Activated CD8-positive, alpha-beta memory T cell treated with anti-CD3 and anti-CD28 coated beads, Interleukin-2, amount 50 U/mL, for 1 hour (primary cell): Measurements from ENCODE around the gene COPS9.

Experiments used
- DNase-seq: peaks from one replicate; pipeline ENCODE4 v3.0.0-alpha.2; 2020; ENCODE audit errors: extremely low read depth

COPS9 gene

GRCh38 chr2:240147911-240148587, 11.9 kb upstream of the COPS9 start:
- DNase-seq = no peak

- DNase-seq = no peak
Observed at GRCh38 chr2:240147382-240147781, 11.3 kb upstream of the COPS9 start.

GRCh38 chr2:240146627-240147278, 10.6 kb upstream of the COPS9 start:
- DNase-seq = no peak

- DNase-seq = no peak
Observed at GRCh38 chr2:240146141-240146561, 10.0 kb upstream of the COPS9 start.

- DNase-seq = no peak
Observed at GRCh38 chr2:240145461-240145860, 9.4 kb upstream of the COPS9 start.

- DNase-seq = no peak
Observed at GRCh38 chr2:240144649-240145261, 8.7 kb upstream of the COPS9 start.

GRCh38 chr2:240143801-240144648, 7.9 kb upstream of the COPS9 start:
- DNase-seq = peak; percentile 25

- no peak for DNase-seq
Observed at GRCh38 chr2:240143276-240143675, 7.2 kb upstream of the COPS9 start.

GRCh38 chr2:240142859-240143258, 6.8 kb upstream of the COPS9 start:
- no peak for DNase-seq

GRCh38 chr2:240142256-240142775, 6.2 kb upstream of the COPS9 start:
- DNase-seq = no peak

GRCh38 chr2:240141736-240142135, 5.6 kb upstream of the COPS9 start:
- no peak for DNase-seq

GRCh38 chr2:240140920-240141319, 4.8 kb upstream of the COPS9 start:
- DNase-seq = no peak

- no peak for DNase-seq
Observed at GRCh38 chr2:240140511-240140910, 4.4 kb upstream of the COPS9 start, which contains the start of gene OTOS. TSS of gene OTOS (minus strand) at chr2:240140658. CDS start at chr2:240140326, 332 bp downstream.

GRCh38 chr2:240139666-240140393, 3.7 kb upstream of the COPS9 start:
- DNase-seq = no peak

- DNase-seq = no peak
Observed at GRCh38 chr2:240139011-240139441, 2.9 kb upstream of the COPS9 start.

- no peak for DNase-seq
Observed at GRCh38 chr2:240138254-240138984, 2.3 kb upstream of the COPS9 start.

GRCh38 chr2:240137596-240138253, 1.6 kb upstream of the COPS9 start:
- no peak for DNase-seq

GRCh38 chr2:240136671-240137292, 677 bp upstream of the COPS9 start:
- DNase-seq = no peak

- DNase-seq = no peak
Observed at GRCh38 chr2:240135706-240136012, 446 bp downstream of the COPS9 start.
